Superior temporal gyrus (tissue), 1 donor: ENCODE data around the gene PSTPIP1.
"Not testable (repeated sequence)": the region's sequence is repeated elsewhere in the genome, so short reads cannot be mapped to it uniquely, and the experiment has no call there.

Experiments used
- DNase-seq: peaks from one replicate; pipeline ENCODE4 v3.0.0-alpha.2; 2016; ENCODE audit errors: extremely low spot score

PSTPIP1 gene

GRCh38 chr15:76994971-76995945 lies at the start of gene PSTPIP1:
Gene PSTPIP1, plus strand, starts transcription at chr15:76995126. Its CDS starts 448 bp downstream, at chr15:76995574.
- peak; percentile 55 for DNase-seq

DNA sequence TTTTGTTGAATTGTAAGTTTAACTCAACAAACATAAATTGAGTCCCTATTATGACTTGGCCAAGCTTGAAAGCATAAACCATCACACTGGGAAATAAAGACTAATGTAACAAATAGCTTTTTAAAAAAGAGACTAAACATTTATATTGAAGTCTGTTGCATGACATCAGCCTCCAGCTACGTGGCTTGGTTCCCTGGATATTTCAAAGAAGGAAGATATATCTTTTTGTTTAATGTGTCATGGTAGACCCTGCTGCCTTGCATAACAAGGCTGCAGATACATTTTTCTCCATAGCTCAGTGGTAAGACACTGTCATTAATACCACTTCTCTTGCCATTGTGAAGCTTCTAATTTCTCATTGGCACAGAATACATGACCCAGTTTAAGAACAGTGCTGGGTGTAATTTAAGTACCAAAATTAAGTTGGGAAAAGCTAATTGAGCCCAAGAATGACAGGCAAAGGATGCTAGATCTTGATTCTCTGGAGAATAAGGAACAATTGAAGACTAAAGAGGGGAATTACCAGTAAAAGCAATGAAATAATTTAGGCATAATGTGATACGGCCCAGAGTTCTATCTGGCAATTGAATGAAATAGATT lies 49.3 kb upstream of the PSTPIP1 start:
- no peak for DNase-seq

GRCh38 chr15:76947454-76947853 lies 47.5 kb upstream of the PSTPIP1 start:
- no peak for DNase-seq

DNA sequence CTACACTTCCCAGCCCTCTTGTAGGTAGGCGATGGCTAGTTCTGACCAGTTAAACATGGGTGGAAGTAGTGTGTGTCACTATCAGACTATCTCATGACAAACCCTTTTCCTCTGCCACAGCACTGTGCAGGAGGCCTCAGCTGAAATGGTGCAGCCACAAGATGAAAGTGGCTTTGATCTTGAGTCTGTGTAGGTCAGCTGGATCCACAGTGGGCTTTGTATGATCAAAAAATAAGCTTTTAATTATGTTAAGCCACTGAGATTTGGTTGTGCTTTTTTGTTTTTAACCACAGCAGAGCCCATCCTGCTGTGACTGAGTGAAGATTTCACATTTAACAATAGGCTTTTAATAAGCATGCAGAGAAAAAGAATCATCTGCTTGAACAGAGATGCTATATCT lies 43.7 kb upstream of the PSTPIP1 start:
- peak; percentile 60 for DNase-seq

DNA sequence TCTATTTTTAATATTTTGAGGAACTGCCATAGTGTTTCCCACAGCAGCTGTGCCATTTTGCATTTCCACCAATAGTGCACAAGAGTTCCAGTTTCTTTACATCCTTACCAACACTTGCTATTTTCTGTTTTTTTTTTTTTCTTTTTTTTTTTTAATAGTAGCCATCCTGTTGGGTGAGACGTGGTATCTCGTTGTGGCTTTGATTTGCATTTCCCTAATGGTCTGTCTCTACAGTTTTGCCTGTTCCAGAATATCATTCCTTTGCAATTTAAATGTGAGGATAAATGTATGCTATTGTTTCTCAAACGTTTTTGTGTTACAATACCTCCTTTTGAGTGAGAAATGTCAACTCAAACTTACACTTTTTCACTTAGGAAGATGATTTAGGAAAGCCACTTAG lies 41.0 kb upstream of the PSTPIP1 start:
- DNase-seq = no peak

GRCh38 chr15:76954744-76955143 lies 40.2 kb upstream of the PSTPIP1 start:
- DNase-seq = peak; percentile 86

DNA sequence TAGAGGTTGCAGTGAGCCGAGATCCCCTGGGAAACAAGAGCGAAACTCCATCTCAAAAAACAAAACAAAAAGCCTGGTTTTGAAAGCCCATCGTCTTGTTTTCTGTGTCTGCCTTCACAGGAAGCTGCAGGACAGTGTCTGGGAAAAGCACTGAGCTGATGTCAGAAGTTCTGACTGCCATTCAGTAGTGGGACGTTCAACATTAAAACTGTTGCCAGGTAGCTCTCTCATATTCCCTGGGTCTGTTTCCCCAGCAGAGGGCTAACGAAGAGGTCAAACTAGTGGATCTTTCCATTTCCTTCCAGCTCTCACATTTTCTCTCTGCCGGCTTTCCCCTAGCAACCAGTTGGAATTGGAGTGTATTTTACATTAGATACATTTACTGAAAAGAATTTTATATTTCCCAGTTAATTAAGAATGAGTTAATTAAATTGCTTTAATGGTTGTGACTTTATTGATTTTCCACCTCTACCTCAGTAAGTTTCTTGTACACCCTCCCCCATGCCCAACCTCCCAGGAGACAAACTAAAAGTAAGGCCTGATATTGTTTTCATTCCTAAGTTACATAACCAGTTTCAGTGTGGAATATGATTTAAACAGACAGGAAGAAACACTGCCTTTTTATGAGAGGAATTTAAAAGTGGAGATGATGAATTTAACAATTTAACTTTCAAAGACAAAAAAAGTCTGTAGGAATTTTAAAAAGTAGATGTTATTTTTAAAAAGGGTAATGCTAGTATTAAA lies 33.5 kb upstream of the PSTPIP1 start:
- DNase-seq = no peak

- DNase-seq = no peak
These were observed 32.5 kb upstream of the PSTPIP1 start for GRCh38 chr15:76962337-76963013.

GRCh38 chr15:76963596-76963995 lies 31.3 kb upstream of the PSTPIP1 start:
- DNase-seq = no peak

DNA sequence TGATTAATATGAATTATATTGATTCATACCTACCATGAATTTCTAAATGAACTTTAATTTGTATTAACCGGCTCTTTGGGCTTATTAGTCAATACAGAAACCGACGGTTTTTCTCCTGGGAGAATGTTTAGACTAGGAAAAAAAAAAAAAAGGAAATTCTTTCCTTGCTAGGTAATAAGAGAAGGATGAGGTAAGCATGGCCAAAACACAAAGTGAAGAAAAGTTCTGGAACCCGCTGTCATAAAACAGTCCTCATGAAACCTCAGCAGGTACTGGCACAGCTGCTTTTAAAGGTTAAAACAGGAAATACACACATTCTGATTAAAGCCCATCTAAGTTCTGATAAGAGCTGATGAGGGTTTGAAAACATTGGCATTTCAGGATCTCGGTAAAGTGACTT lies 30.8 kb upstream of the PSTPIP1 start:
- DNase-seq = no peak

DNA sequence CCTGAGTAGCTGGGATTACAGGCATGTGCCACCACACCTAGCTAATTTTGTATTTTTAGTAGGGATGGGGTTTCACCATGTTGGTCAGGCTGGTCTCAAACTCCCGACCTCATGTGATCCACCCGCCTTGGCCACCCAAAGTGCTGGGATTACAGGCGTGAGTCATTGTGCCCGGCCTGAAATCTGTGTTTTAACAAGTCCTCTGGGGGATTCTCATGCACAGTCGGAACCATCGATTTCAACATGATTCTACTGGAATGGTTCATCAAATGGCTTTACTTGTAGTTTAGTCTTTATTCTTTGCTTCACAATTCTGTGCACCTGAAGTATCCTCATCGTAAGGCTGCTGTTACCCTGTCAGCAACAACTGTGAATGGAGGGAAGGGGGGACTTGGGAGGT lies 28.9 kb upstream of the PSTPIP1 start:
- not testable (repeated sequence) for DNase-seq

DNA sequence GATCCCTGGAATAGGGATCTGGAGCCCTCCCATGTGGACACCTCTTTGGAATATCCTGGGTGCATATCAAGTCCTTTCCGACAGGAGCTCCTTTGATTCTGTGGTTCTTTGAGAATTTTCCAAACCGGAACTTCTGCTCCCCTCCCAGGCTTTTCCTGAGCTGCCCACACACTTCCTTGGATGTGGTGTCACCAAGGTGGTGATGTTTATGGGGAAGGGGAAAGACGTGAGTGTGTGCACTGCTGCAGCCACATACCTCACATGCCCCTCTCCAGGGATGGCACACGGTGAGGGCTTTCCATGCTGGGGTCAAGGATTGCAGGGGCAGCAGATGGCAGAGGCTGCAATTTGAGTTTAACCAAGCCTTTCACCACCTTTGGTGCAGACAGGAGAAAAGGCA lies 27.9 kb upstream of the PSTPIP1 start:
- DNase-seq = no peak

DNA sequence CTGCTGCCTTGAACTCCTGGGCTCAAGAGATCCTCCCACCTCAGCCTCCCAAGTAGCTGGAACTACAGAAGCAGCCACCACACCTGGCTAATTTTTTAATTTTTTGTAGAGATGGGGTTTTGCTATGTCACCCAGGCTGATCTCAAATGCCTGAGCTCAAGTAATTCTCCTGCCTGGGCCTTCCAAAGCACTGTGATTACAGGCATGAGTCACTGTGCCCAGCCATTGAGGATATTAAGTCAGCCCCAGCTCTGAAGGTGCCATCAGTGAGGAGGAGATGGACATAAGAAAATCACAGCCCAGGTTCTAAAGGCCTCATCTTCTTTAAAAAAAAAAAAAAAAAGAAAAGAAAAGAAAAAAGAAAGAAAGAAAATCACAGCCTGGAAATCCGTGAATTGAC lies 26.6 kb upstream of the PSTPIP1 start:
- DNase-seq = no peak

- DNase-seq = no peak
These were observed 22.3 kb upstream of the PSTPIP1 start for GRCh38 chr15:76972389-76973361.

DNA sequence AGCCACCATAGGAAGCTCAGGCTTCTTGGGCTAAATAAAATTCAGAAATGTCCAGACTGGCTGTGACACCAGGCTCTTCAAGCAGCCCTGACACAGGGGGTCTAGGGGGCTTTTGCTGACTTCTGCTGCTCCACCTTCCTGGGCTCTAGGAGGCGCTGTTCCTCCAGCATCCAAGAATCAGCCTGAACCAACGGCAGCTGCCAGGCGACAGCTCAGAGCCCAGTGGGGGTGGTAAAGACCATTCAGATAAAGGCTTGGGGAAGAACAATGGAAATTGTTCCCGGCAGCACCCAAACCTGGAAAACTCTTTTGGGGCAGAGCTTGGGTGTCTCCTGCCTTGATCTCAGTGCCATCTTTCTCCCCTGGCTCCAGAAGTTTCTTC lies 21.6 kb upstream of the PSTPIP1 start:
- peak; percentile 57 for DNase-seq

DNA sequence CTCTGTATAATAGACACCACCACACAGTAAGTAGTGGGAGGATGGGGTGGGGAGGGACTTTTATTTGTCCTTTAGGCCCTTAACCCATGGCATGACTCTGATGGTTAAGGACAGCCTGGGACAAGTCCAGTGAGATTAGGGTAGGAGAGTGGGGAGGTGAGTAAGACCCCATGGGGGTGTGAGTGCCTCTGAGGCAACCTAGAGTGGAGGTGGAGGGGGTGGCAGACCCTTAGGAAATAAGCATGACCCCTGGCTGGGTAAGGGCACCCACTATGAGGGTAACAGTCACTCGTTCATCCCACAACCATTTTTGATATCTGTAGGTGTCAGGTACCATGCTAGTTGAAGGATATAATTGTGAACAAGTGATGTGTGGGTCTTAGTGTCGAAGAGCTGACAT lies 21.0 kb upstream of the PSTPIP1 start:
- no peak for DNase-seq

DNA sequence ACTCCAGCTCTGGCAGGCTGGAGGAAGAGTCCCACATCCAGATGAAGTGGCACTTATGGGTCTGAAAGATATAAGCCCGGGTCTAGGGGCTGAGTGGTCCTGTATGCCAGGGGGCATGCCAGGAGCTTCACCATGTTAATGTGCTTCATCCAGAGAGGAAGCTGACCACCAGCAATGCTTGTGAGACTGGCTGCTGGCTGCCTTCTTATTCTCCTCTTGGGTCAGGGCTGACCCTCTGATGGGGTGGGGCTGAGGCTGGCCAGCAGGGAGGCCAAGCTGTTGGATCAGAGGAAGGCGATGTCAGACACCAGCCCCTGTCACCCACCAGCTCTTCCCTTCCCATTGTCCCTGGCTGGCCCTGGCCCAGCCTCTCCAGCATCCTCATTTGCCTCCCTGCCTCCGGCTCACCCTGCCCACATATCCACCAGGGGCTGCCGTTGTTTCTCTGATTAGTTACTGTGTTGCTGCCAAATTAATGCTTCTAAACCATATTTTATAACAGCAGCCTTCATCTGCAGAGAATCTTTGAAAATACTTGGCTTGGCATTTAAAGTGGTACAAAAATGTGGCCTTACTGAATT lies 20.4 kb upstream of the PSTPIP1 start:
- no peak for DNase-seq

DNA sequence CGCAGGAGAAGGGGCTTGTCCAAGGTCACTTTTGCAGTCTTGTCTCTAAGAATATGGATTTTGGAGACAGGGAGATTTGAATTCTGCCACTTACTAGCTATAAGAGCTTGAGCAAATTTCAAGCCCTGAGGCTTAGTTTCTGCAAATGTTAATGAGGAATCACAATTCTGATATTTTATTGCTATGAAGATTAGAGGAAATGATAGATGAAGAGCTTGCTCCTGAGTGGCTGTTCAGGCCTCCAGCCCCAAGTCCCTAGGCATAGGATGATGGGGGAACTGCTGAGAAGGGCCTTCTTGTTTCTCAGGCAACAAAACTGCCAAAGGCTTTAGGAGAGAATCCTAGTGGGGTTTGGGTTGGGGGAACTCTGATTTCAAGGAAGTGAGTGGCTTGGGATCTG lies 18.8 kb upstream of the PSTPIP1 start:
- DNase-seq = no peak

DNA sequence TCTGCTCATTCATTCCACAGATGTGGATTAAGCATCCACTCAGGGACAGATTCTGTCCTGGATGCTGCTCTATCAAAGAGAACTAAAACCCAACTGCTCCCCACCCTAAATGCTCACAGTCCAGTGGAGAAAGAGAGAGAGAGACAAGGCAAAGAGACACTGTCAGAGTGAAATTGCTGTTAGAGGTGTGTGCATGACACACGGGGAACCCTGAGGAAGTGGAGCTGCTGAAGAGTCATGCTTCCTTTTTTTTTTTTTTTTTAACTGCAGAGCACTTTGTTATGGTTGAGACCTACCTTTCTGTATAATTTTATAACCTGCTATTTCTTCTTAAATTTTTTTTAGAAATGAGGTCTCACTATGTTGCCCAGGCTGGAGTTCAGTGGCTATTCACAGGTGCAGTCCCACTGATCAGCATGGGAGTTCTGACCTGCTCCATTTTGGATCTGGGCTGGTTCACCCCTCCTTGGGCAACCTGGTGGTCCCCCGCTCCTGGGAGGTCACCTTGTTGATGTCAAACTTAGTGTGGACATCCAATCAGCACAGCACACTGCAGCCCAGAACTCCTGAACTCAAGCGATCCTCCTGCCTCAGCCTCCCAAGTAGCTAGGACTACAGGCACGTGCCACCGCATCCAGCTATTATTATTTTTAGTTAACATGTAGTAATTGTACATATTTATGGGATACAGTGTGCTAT lies 18.2 kb upstream of the PSTPIP1 start:
- no peak for DNase-seq
